ENCODE measurements around the gene KRT6C. TPM values are rescaled to one million over a fixed set of nuclear protein-coding genes. Genes with fewer than 3 reads are reported as not detected.

The KRT6C gene
- polyA plus RNA-seq, 1 of the 3 experiments (the other 2 are of a cell fraction) = not detected

- Histone ChIP-seq H3K9me3 (no peaks in the 10 kb centered on the region), H4K20me1 (ENCODE audit: insufficient read depth) (no peaks in the 10 kb centered on the region), H3K36me3 (replicated peaks in 1 of 2; ENCODE audit: control insufficient read depth in 1 of 2, insufficient read depth in 2 of 2, low read length in 1 of 2) (no peaks in the 10 kb centered on the region), H3K4me2 (no peak overlapping the region), H3K9ac (no peak overlapping the region), H3K27me3 (ENCODE audit: insufficient read depth) (peaks cover 7% of the 10 kb centered on the region; the same call in 1 of the 2 replicates), H3K27ac (ENCODE audit: low read depth in 2 of 2, low read length in 1 of 2) (no peak overlapping the region), H3K9me2 (no peaks in the 10 kb centered on the region), H3K79me2 (ENCODE audit: insufficient read depth) (no peaks in the 10 kb centered on the region), H3K4me1 (ENCODE audit: control insufficient read depth in 1 of 2, insufficient read depth in 2 of 2, low read depth in 1 of 2, low read length in 1 of 2) (no peaks in the 10 kb centered on the region), H2AFZ (ENCODE audit: low read depth) (no peak overlapping the region), H3F3A (replicated peaks; ENCODE audit: insufficient read depth) (no peaks in the 10 kb centered on the region), H3K4me3 (ENCODE audit: low read depth in 2 of 2, low read length in 1 of 2) (no peak overlapping the region)
- no peak for DNase-seq
- ChIA-PET CTCF (no interaction called here), POLR2A (no interaction called here)
- WGBS (ENCODE audit: low lambda C conversion rate) = 55% methylated on average over 5 of the region's 5 CpGs
- TF ChIP-seq SMC3 (IDR thresholded peaks at IDR 0.05; ENCODE audit: low read depth, low read length) = no peak
- no peak for TF ChIP-seq EZH2phosphoT487 (IDR thresholded peaks at IDR 0.05; ENCODE audit: borderline replicate concordance, low read depth)
- TF ChIP-seq, protein P1, sequence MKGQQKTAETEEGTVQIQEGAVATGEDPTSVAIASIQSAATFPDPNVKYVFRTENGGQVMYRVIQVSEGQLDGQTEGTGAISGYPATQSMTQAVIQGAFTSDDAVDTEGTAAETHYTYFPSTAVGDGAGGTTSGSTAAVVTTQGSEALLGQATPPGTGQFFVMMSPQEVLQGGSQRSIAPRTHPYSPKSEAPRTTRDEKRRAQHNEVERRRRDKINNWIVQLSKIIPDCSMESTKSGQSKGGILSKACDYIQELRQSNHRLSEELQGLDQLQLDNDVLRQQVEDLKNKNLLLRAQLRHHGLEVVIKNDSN (IDR thresholded peaks at IDR 0.05; ENCODE audit: borderline replicate concordance, low read depth) = no peak
- TF ChIP-seq EP300 (IDR thresholded peaks at IDR 0.05; ENCODE audit: borderline replicate concordance in 1 of 2, low read depth in 1 of 2, low read length in 1 of 2) = no peak
- TF ChIP-seq REST (IDR thresholded peaks at IDR 0.05; ENCODE audit: low read depth, low read length) = no peak
- no peak for TF ChIP-seq FOSL2 (IDR thresholded peaks at IDR 0.05; ENCODE audit: borderline replicate concordance, low read depth)
- no peak for TF ChIP-seq TAF1 (IDR thresholded peaks at IDR 0.05; ENCODE audit: borderline replicate concordance, low read depth, low read length)
- TF ChIP-seq MEF2A (IDR thresholded peaks at IDR 0.05; ENCODE audit: borderline replicate concordance, low read depth) = no peak
- no peak for TF ChIP-seq YY1 (IDR thresholded peaks at IDR 0.05; ENCODE audit: low read depth)
These were observed 14.7 kb downstream of the KRT6C start for GRCh38 chr12:52458861-52459260.

GRCh38 chr12:52455821-52456220 lies 17.8 kb downstream of the KRT6C start:
- H3K36me3 ChIP-seq (replicated peaks in 1 of 2; ENCODE audit: control insufficient read depth in 1 of 2, insufficient read depth in 2 of 2, low read length in 1 of 2) = no peaks in the 10 kb centered on the region
- no peaks in the 10 kb centered on the region for H3K79me2 ChIP-seq (ENCODE audit: insufficient read depth)
- no peak for DNase-seq
- no peak overlapping the region for H3K4me2 ChIP-seq
- ChIA-PET POLR2A (no interaction called here), CTCF (no interaction called here)
- TF ChIP-seq JUND (IDR thresholded peaks at IDR 0.05) = no peak
- no peak for TF ChIP-seq GABPA (IDR thresholded peaks at IDR 0.05; ENCODE audit: low read depth)
- no peak for TF ChIP-seq REST (IDR thresholded peaks at IDR 0.05; ENCODE audit: low read depth, low read length)
- TF ChIP-seq CHD2 (IDR thresholded peaks at IDR 0.05; ENCODE audit: low read length, partially characterized antibody) = no peak
- TF ChIP-seq RFX5 (IDR thresholded peaks at IDR 0.05; ENCODE audit: low read length) = no peak
- no peak for TF ChIP-seq PBX3 (IDR thresholded peaks at IDR 0.05)
- TF ChIP-seq EP300 (IDR thresholded peaks at IDR 0.05; ENCODE audit: borderline replicate concordance in 1 of 2, low read depth in 1 of 2, low read length in 1 of 2) = no peak
- no peaks in the 10 kb centered on the region for H3K9me2 ChIP-seq
- WGBS (ENCODE audit: low lambda C conversion rate) = 17% methylated on average over 1 of the region's 1 CpG
- H3K27me3 ChIP-seq (ENCODE audit: insufficient read depth) = peaks cover 10% of the 10 kb centered on the region; the same call in 1 of the 2 replicates
- no peaks in the 10 kb centered on the region for H3K9me3 ChIP-seq
- no peaks in the 10 kb centered on the region for H3F3A ChIP-seq (replicated peaks; ENCODE audit: insufficient read depth)
- no peak overlapping the region for H3K9ac ChIP-seq
- no peak overlapping the region for H3K4me3 ChIP-seq (ENCODE audit: low read depth in 2 of 2, low read length in 1 of 2)
- no peaks in the 10 kb centered on the region for H3K4me1 ChIP-seq (ENCODE audit: control insufficient read depth in 1 of 2, insufficient read depth in 2 of 2, low read depth in 1 of 2, low read length in 1 of 2)
- no peak overlapping the region for H2AFZ ChIP-seq (ENCODE audit: low read depth)
- no peaks in the 10 kb centered on the region for H4K20me1 ChIP-seq (ENCODE audit: insufficient read depth)
- no peak overlapping the region for H3K27ac ChIP-seq (ENCODE audit: low read depth in 2 of 2, low read length in 1 of 2)
